PC-9 (cell line): Measurements from ENCODE around the gene TIMM23. TPM values are rescaled to one million over a fixed set of nuclear protein-coding genes. Genes with fewer than 3 reads are reported as not detected.
"Not testable (repeated sequence)": the region's sequence is repeated elsewhere in the genome, so short reads cannot be mapped to it uniquely, and the experiment has no call there.

Source experiments
- BruUV-seq: library from RNA; stranded (reverse); fragments of 400-500 nt; replicated peaks from 2 replicates; lab custom pipeline; 2021; lab: Mats Ljungman, UMichigan
- CTCF ChIA-PET: fragments of 300-600 bp; sonication (Branson Sonifier 250); formaldehyde crosslinking; loops from one replicate; lab custom pipeline; 2022; ENCODE audit warnings: antibody characterized with exemption; lab: Charles Lee
- POLR2A ChIA-PET: fragments of 300-600 bp; sonication (Branson Sonifier 250); formaldehyde crosslinking; loops from one replicate; lab custom pipeline; 2022; ENCODE audit warnings: antibody characterized with exemption; ENCODE audit not compliant: unreplicated experiment; lab: Charles Lee
- DNase-seq, 2 experiments: peaks; one replicate each; pipeline versions ENCODE4 v3.0.0 to v3.0.0-alpha.2; 2015 to 2022; ENCODE audit warnings: mixed read lengths in 1 of 2
- H2AFZ ChIP-seq: fragments of 200-600 bp; sonication (generic); 2 replicates; pipeline ENCODE4 v1.8.1; 2017; ENCODE audit warnings: antibody characterized with exemption
- H3F3A ChIP-seq: fragments of 200-600 bp; sonication (generic); 2 replicates; pipeline ENCODE4 v1.8.1; 2017; ENCODE audit warnings: antibody characterized with exemption, mild to moderate bottlenecking, low read depth; ENCODE audit not compliant: insufficient read depth
- H3K27ac ChIP-seq: fragments of 200-600 bp; sonication (generic); 2 replicates; pipeline ENCODE4 v1.6.1; 2016; ENCODE audit warnings: mixed run types
- H3K27me3 ChIP-seq: fragments of 200-600 bp; sonication (generic); 2 replicates; pipeline ENCODE4 v1.6.1; 2016; ENCODE audit warnings: low read depth, mixed run types; ENCODE audit not compliant: insufficient read depth
- H3K36me3 ChIP-seq: fragments of 200-600 bp; sonication (generic); 2 replicates; pipeline ENCODE4 v1.6.1; 2016; ENCODE audit warnings: low read depth, mixed run types
- H3K4me1 ChIP-seq: fragments of 200-600 bp; sonication (generic); replicated peaks from 2 replicates; pipeline ENCODE4 v1.6.1; 2016; ENCODE audit warnings: mixed run types; ENCODE audit not compliant: insufficient read depth
- H3K4me2 ChIP-seq: fragments of 200-600 bp; sonication (generic); 2 replicates; pipeline ENCODE4 v1.6.1; 2017; ENCODE audit warnings: mixed run types
- H3K4me3 ChIP-seq: fragments of 200-600 bp; sonication (generic); 2 replicates; pipeline ENCODE4 v1.6.1; 2016; ENCODE audit warnings: mixed run types
- H3K79me2 ChIP-seq: fragments of 200-600 bp; sonication (generic); 2 replicates; pipeline ENCODE4 v1.6.1; 2017; ENCODE audit warnings: low read depth, mixed run types
- H3K9me2 ChIP-seq: fragments of 200-600 bp; sonication (generic); 2 replicates; pipeline ENCODE4 v1.8.1; 2017; ENCODE audit warnings: mild to moderate bottlenecking; ENCODE audit not compliant: insufficient read depth
- H3K9me3 ChIP-seq: fragments of 200-600 bp; sonication (generic); 2 replicates; pipeline ENCODE4 v1.8.1; 2016; ENCODE audit warnings: low read depth; ENCODE audit not compliant: insufficient read depth
- H4K20me1 ChIP-seq: fragments of 200-600 bp; sonication (generic); 2 replicates; pipeline ENCODE4 v1.8.1; 2017; ENCODE audit not compliant: insufficient read depth
- CTCF ChIP-seq: fragments of 200-600 bp; sonication (generic); conservative IDR thresholded peaks from 2 replicates; pipeline ENCODE4 v1.6.1; 2017; ENCODE audit warnings: mixed run types, antibody characterized with exemption, mild to moderate bottlenecking, moderate library complexity
- EZH2 ChIP-seq: fragments of 200-600 bp; sonication (generic); IDR thresholded peaks from 2 replicates; pipeline ENCODE4 v1.8.0; 2017; ENCODE audit warnings: antibody characterized with exemption, low read depth
- intact Hi-C: fragments of 100-400 bp; cut with micrococcal nuclease; formaldehyde crosslinking; loops from one replicate; pipeline ENCODE4 v1.10.0; 2022; ENCODE audit not compliant: unreplicated experiment
- total RNA-seq: library from RNA; stranded (reverse); gene quantifications from 2 replicates; pipeline ENCODE4 v1.2.3, GENCODE V29; 2021

TIMM23 gene
- total RNA-seq, 1 experiment from 2014 or later, result 82.4 TPM

GRCh38 chr10:46042527-46042926, 70.2 kb downstream of the TIMM23 start:
- no peaks in the 10 kb centered on the region for H3K9me3 ChIP-seq
- peaks cover 25% of the 10 kb centered on the region for H3K4me1 ChIP-seq
- no peaks in the 10 kb centered on the region for H4K20me1 ChIP-seq
- H3K79me2 ChIP-seq, result no peaks in the 10 kb centered on the region
- intact Hi-C loops, result no loop called here
- no peak overlapping the region for H3K27ac ChIP-seq
- H3K4me2 ChIP-seq, result no peak overlapping the region
- peaks cover 18% of the 10 kb centered on the region for H3F3A ChIP-seq
- ChIA-PET POLR2A (no interaction called here), CTCF (no interaction called here)
- TF ChIP-seq EZH2 (no peak), CTCF (no peak)
- H2AFZ ChIP-seq, result no peak overlapping the region
- H3K27me3 ChIP-seq, result no peaks in the 10 kb centered on the region
- H3K4me3 ChIP-seq, result no peak overlapping the region
- no peaks in the 10 kb centered on the region for H3K36me3 ChIP-seq
- BruUV-seq, result no TSS peak
- H3K9me2 ChIP-seq, result no peaks in the 10 kb centered on the region
- DNase-seq, result no peak

GRCh38 chr10:46046261-46046660, 74.0 kb downstream of the TIMM23 start, which contains the start of gene MSMB:
Gene MSMB, minus strand, starts transcription at chr10:46046269. Its CDS starts 32 bp downstream, at chr10:46046237.
- TF ChIP-seq CTCF (no peak), EZH2 (no peak)
- BruUV-seq, result no TSS peak
- H3K9me2 ChIP-seq, result no peaks in the 10 kb centered on the region
- H3K79me2 ChIP-seq, result no peaks in the 10 kb centered on the region
- intact Hi-C loops, result no loop called here
- H3F3A ChIP-seq, result no peaks in the 10 kb centered on the region
- no peak within 1 kb of the TSS for H2AFZ ChIP-seq
- H3K4me3 ChIP-seq, result no peak within 1 kb of the TSS
- H3K27ac ChIP-seq, result no peak within 1 kb of the TSS
- DNase-seq, result no peak
- no peaks in the 10 kb centered on the region for H3K9me3 ChIP-seq
- H4K20me1 ChIP-seq, result no peaks in the 10 kb centered on the region
- POLR2A ChIA-PET, result no interaction called here
- no peaks in the 10 kb centered on the region for H3K36me3 ChIP-seq
- no peaks in the 10 kb centered on the region for H3K27me3 ChIP-seq
- CTCF ChIA-PET, result no interaction called here
- peaks cover under 1% of the 10 kb centered on the region; the same call in 1 of the 2 replicates for H3K4me1 ChIP-seq
- H3K4me2 ChIP-seq, result no peak within 1 kb of the TSS

- no peaks in the 10 kb centered on the region for H3K9me3 ChIP-seq
- CTCF ChIA-PET, result no interaction called here
- peak; percentile 35 to 66 for DNase-seq
- no peak overlapping the region for H3K4me2 ChIP-seq
- no peaks in the 10 kb centered on the region for H3F3A ChIP-seq
- no peaks in the 10 kb centered on the region for H3K27me3 ChIP-seq
- no peaks in the 10 kb centered on the region for H3K79me2 ChIP-seq
- POLR2A ChIA-PET, result no interaction called here
- H3K4me3 ChIP-seq, result no peak overlapping the region
- TF ChIP-seq CTCF, result no peak; the same call in 1 of the 2 replicates
- TF ChIP-seq EZH2, result no peak
- H4K20me1 ChIP-seq, result no peaks in the 10 kb centered on the region
- no peak overlapping the region for H3K27ac ChIP-seq
- H3K4me1 ChIP-seq, result no peaks in the 10 kb centered on the region
- BruUV-seq, result no TSS peak
- intact Hi-C loops, result no loop called here
- no peaks in the 10 kb centered on the region for H3K36me3 ChIP-seq
- no peak overlapping the region for H2AFZ ChIP-seq
- H3K9me2 ChIP-seq, result no peaks in the 10 kb centered on the region
Observed at GRCh38 chr10:46048152-46048551, 75.9 kb downstream of the TIMM23 start.

GRCh38 chr10:46049497-46049831, 77.2 kb downstream of the TIMM23 start:
- H3K9me3 ChIP-seq, CTCF ChIA-PET, H2AFZ ChIP-seq, POLR2A ChIA-PET, H3K36me3 ChIP-seq, H3K4me1 ChIP-seq, H3F3A ChIP-seq, H3K27ac ChIP-seq, DNase-seq, H3K4me2 ChIP-seq, H3K9me2 ChIP-seq, BruUV-seq, H3K79me2 ChIP-seq, H3K4me3 ChIP-seq, intact Hi-C loops, H3K27me3 ChIP-seq, H4K20me1 ChIP-seq: not testable (repeated sequence)
